Liver (tissue), 3 donors: ENCODE data around the gene ZNF622.

Experiments
- CTCF ChIP-seq: fragments of 150-350 bp; IDR thresholded peaks from 2 replicates; pipeline ENCODE4 v1.5.1; 2017; ENCODE audit warnings: improper control_type of control experiment, low read depth, low read length; ENCODE audit not compliant: missing input control
- GABPA ChIP-seq, 2 donors: IDR thresholded peaks in 1 of 2; conservative IDR thresholded peaks in 1 of 2; 2 replicates each; pipeline ENCODE4 v1.6.1; 2016; ENCODE audit warnings: antibody characterized with exemption in 2 of 2, mild to moderate bottlenecking in 1 of 2, moderate library complexity in 1 of 2
- JUND ChIP-seq, 2 donors: IDR thresholded peaks; 2 replicates each; pipeline ENCODE4 v1.6.1; 2016; ENCODE audit warnings: antibody characterized with exemption in 2 of 2
- REST ChIP-seq: IDR thresholded peaks from 2 replicates; pipeline ENCODE4 v1.6.1; 2016; ENCODE audit warnings: antibody characterized with exemption, mild to moderate bottlenecking
- TAF1 ChIP-seq: conservative IDR thresholded peaks from 2 replicates; pipeline ENCODE4 v1.6.1; 2016; ENCODE audit warnings: antibody characterized with exemption, mild to moderate bottlenecking
- YY1 ChIP-seq: IDR thresholded peaks from 2 replicates; pipeline ENCODE4 v1.6.1; 2016; ENCODE audit warnings: antibody characterized with exemption, mild to moderate bottlenecking
- TF ChIP-seq, protein P1 (sequence below): IDR thresholded peaks from 2 replicates; pipeline ENCODE4 v1.6.1; 2016; ENCODE audit warnings: antibody characterized with exemption
- donor health status: healthy.
- donor health status: healthy.

DNA sequence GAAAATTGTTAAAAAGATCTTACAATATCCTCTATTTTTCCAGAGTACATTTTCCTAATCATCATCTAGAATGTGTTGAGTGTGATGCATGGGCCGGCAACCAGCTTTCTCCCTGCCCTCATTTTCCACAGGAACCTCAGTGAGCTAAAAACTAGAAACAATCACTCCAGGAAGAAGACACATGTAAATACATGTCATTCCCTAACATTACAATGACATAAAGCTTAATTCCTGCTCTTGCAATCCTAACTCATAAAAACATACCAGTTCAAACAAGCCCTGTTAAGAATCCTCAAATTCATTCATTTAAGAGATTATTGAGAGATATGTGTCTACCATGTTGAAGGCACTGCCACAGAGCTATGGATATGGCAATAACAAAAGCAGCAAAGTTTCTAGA, 18.5 kb upstream of the ZNF622 start:
- TF ChIP-seq GABPA (IDR thresholded peaks at IDR 0.05 in 1 of 2, conservative IDR thresholded peaks at IDR 0.05 in 1 of 2) (no peak), JUND (IDR thresholded peaks at IDR 0.05) (no peak), TAF1 (no peak), CTCF (no peak), REST (no peak), YY1 (no peak)
- TF ChIP-seq, protein P1, sequence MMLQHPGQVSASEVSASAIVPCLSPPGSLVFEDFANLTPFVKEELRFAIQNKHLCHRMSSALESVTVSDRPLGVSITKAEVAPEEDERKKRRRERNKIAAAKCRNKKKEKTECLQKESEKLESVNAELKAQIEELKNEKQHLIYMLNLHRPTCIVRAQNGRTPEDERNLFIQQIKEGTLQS = no peak
